Stimulated activated CD4-positive, alpha-beta T cell treated with anti-CD3 and anti-CD28 coated beads, Interleukin-4, amount 100 ng/mL, for 48 hours (primary cell): Measurements from ENCODE around the gene TMEM154.

Source experiments
- DNase-seq, 2 donors: peaks; one replicate each; pipeline ENCODE4 v3.0.0-alpha.2; 2020; ENCODE audit warnings: low read depth in 2 of 2

Gene TMEM154

GRCh38 chr4:152696764-152697261 lies 17.0 kb upstream of the TMEM154 start:
- DNase-seq, result peak in 1 of 2 donors; percentile 52

- DNase-seq, result no peak
These were observed 14.1 kb upstream of the TMEM154 start for GRCh38 chr4:152693871-152694270.

- DNase-seq, result no peak
These were observed 12.0 kb upstream of the TMEM154 start for GRCh38 chr4:152691761-152692160.

GRCh38 chr4:152690706-152691651 lies 11.2 kb upstream of the TMEM154 start:
- no peak for DNase-seq

GRCh38 chr4:152689615-152690501 lies 10.1 kb upstream of the TMEM154 start:
- no peak for DNase-seq

- no peak for DNase-seq
These were observed 8.3 kb upstream of the TMEM154 start for GRCh38 chr4:152687974-152688599.

GRCh38 chr4:152686452-152687013 lies 6.7 kb upstream of the TMEM154 start:
- DNase-seq, result no peak

GRCh38 chr4:152684587-152684986 lies 4.8 kb upstream of the TMEM154 start:
- DNase-seq, result no peak

GRCh38 chr4:152684007-152684406 lies 4.2 kb upstream of the TMEM154 start:
- no peak for DNase-seq

GRCh38 chr4:152682143-152682941 lies 2.5 kb upstream of the TMEM154 start:
- DNase-seq, result no peak

- no peak for DNase-seq
These were observed 1.3 kb upstream of the TMEM154 start for GRCh38 chr4:152680988-152681603.

GRCh38 chr4:152678841-152679240 lies 956 bp downstream of the TMEM154 start:
- no peak for DNase-seq

- DNase-seq, result no peak
These were observed 2.7 kb downstream of the TMEM154 start for GRCh38 chr4:152677117-152677516.

- DNase-seq, result no peak
These were observed 3.5 kb downstream of the TMEM154 start for GRCh38 chr4:152676052-152676854.

GRCh38 chr4:152674359-152674758 lies 5.4 kb downstream of the TMEM154 start:
- DNase-seq, result no peak

GRCh38 chr4:152673489-152673888 lies 6.3 kb downstream of the TMEM154 start:
- no peak for DNase-seq

GRCh38 chr4:152672206-152673092 lies 7.3 kb downstream of the TMEM154 start:
- no peak for DNase-seq

- DNase-seq, result no peak
These were observed 11.3 kb downstream of the TMEM154 start for GRCh38 chr4:152668338-152668964.
